OCI-LY3 (cell line): ENCODE results near the gene CTDSP1.

Experiments
- EZH2phosphoT487 ChIP-seq: fragments of 200-600 bp; shearing (Covaris generic); IDR thresholded peaks from 2 replicates; pipeline ENCODE4 v1.6.1; 2018; ENCODE audit warnings: antibody characterized with exemption, mixed run types, low read depth
- TF ChIP-seq, protein P1 (sequence below): fragments of 200-600, 300-600 bp; sonication (generic); IDR thresholded peaks from 2 replicates; pipeline ENCODE4 v1.5.1; 2014; ENCODE audit warnings: antibody characterized with exemption, low read length, low read depth

DNA sequence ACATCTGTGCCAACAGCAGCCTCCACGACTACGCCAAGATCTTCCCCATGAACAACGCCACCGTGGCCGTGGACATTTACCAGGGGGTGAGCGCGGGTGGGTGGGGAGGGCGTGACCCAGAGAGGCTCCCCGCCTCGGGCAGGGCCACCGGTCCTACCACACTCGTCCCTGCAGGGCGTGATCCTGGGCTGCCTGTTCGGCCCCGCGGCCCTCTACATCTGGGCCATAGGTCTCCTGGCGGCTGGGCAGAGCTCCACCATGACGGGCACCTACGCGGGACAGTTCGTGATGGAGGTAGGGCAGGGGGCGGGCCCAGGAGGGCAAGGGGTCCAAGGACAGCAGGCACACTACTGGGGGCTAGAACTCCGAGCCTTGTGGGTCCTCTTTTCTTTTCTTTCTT lies 8.5 kb upstream of the CTDSP1 start:
- TF ChIP-seq, protein P1, sequence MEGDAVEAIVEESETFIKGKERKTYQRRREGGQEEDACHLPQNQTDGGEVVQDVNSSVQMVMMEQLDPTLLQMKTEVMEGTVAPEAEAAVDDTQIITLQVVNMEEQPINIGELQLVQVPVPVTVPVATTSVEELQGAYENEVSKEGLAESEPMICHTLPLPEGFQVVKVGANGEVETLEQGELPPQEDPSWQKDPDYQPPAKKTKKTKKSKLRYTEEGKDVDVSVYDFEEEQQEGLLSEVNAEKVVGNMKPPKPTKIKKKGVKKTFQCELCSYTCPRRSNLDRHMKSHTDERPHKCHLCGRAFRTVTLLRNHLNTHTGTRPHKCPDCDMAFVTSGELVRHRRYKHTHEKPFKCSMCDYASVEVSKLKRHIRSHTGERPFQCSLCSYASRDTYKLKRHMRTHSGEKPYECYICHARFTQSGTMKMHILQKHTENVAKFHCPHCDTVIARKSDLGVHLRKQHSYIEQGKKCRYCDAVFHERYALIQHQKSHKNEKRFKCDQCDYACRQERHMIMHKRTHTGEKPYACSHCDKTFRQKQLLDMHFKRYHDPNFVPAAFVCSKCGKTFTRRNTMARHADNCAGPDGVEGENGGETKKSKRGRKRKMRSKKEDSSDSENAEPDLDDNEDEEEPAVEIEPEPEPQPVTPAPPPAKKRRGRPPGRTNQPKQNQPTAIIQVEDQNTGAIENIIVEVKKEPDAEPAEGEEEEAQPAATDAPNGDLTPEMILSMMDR: no peak
- TF ChIP-seq EZH2phosphoT487: no peak
